Osteoblast (primary cell): ENCODE data around the gene DGKI. TPM values are rescaled to one million over a fixed set of nuclear protein-coding genes. Genes with fewer than 3 reads are reported as not detected.

ENCODE experiments used
- DNase-seq: peaks from one replicate; pipeline ENCODE4 v3.0.0; 2011; ENCODE audit warnings: low spot score, mixed read lengths; ENCODE audit not compliant: insufficient read length; ENCODE audit errors: missing footprints
- H2AFZ ChIP-seq: 2 replicates; pipeline ENCODE4 v1.6.0; 2011; ENCODE audit warnings: mild to moderate bottlenecking, low read length
- H3K27ac ChIP-seq: 2 replicates; pipeline ENCODE4 v1.5.1; 2011; ENCODE audit warnings: mild to moderate bottlenecking, low read depth, low read length, moderate library complexity
- H3K27me3 ChIP-seq: 2 replicates; pipeline ENCODE4 v1.6.0; 2012; ENCODE audit warnings: mild to moderate bottlenecking, control low read depth, inconsistent platforms, low read length, moderate library complexity; ENCODE audit not compliant: insufficient read depth
- H3K36me3 ChIP-seq: 2 replicates; pipeline ENCODE4 v1.5.1; 2011; ENCODE audit warnings: mild to moderate bottlenecking, low read length, control low read depth, moderate library complexity; ENCODE audit not compliant: insufficient read depth
- H3K4me1 ChIP-seq: 2 replicates; pipeline ENCODE4 v1.5.1; 2011; ENCODE audit warnings: mild to moderate bottlenecking, low read length, control low read depth, moderate library complexity; ENCODE audit not compliant: insufficient read depth
- H3K4me2 ChIP-seq: 2 replicates; pipeline ENCODE4 v1.6.0; 2011; ENCODE audit warnings: mild to moderate bottlenecking, low read length; ENCODE audit not compliant: insufficient read depth
- H3K4me3 ChIP-seq: fragments of 200-600 bp; sonication (generic); 3 replicates; pipeline ENCODE4 v1.5.1; 2012; ENCODE audit warnings: mild to moderate bottlenecking, low read length, inconsistent platforms; ENCODE audit not compliant: insufficient read depth
- H3K79me2 ChIP-seq: 2 replicates; pipeline ENCODE4 v1.6.0; 2012; ENCODE audit warnings: mild to moderate bottlenecking, low read length, control low read depth, inconsistent platforms; ENCODE audit not compliant: insufficient read depth
- H3K9me3 ChIP-seq: 2 replicates; pipeline ENCODE4 v1.5.1; 2011; ENCODE audit warnings: low read depth, low read length, control low read depth
- H4K20me1 ChIP-seq: 2 replicates; pipeline ENCODE4 v1.6.0; 2012; ENCODE audit warnings: mild to moderate bottlenecking, low read length, control low read depth; ENCODE audit not compliant: insufficient read depth
- total RNA-seq: library from RNA; depleted of rRNA; stranded (reverse); fragments of >200 nt; gene quantifications from 2 replicates; pipeline ENCODE4 v1.2.3, GENCODE V29; 2012
- TF ChIP-seq, protein P1 (sequence below): IDR thresholded peaks from 2 replicates; pipeline ENCODE4 v1.5.1; 2011; ENCODE audit warnings: mild to moderate bottlenecking, low read depth, low read length, moderate library complexity; ENCODE audit errors: extremely low read depth

Gene DGKI
- total RNA-seq, 1 donor: 19.2 TPM

DNA sequence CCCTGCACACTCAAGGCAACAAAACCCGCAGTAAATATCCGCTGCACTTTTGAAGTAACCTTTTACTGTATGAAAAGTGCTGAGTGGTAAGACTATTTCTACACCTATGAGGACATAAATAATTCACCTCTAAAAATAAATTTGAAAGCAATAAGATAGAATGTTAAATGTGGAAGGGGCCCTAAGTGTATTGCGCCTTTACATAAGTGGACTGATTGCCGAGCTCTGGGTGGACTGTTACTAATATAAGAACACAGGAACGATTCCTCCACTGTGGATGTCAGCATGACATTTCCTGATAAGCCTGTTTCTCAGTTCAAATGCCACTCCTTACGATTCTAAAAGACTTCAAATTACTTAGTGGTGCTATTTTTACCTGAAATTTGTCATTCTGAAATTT is 311.2 kb downstream of the DGKI start:
- DNase-seq: no peak
- Histone ChIP-seq H3K36me3 (no peaks in the 10 kb centered on the region), H2AFZ (no peak overlapping the region), H3K4me1 (peaks cover 28% of the 10 kb centered on the region), H3K4me2 (no peak overlapping the region), H3K79me2 (no peaks in the 10 kb centered on the region), H3K27me3 (no peaks in the 10 kb centered on the region), H3K9me3 (no peaks in the 10 kb centered on the region), H3K27ac (no peak overlapping the region), H4K20me1 (no peaks in the 10 kb centered on the region), H3K4me3 (no peak overlapping the region)
- TF ChIP-seq, protein P1, sequence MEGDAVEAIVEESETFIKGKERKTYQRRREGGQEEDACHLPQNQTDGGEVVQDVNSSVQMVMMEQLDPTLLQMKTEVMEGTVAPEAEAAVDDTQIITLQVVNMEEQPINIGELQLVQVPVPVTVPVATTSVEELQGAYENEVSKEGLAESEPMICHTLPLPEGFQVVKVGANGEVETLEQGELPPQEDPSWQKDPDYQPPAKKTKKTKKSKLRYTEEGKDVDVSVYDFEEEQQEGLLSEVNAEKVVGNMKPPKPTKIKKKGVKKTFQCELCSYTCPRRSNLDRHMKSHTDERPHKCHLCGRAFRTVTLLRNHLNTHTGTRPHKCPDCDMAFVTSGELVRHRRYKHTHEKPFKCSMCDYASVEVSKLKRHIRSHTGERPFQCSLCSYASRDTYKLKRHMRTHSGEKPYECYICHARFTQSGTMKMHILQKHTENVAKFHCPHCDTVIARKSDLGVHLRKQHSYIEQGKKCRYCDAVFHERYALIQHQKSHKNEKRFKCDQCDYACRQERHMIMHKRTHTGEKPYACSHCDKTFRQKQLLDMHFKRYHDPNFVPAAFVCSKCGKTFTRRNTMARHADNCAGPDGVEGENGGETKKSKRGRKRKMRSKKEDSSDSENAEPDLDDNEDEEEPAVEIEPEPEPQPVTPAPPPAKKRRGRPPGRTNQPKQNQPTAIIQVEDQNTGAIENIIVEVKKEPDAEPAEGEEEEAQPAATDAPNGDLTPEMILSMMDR: no peak

DNA sequence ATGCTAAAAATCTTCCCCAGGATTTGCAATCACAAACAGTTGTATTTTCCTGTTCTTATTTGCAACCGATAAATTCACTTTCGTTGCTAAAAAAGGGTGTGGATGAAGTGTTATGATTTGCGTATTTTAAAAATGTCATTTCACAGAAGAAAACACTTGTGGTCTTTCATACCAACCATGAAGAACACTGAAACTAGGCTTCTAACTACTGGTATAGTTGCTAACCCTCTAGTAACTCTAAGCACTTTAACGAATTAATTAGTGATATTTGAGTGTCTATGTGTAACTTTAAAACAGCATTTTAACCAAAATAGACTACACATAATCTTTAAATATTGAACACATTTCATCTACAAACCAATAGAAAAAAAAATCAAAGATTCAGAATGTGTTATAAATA is 315.1 kb downstream of the DGKI start:
- TF ChIP-seq, protein P1: no peak

DNA sequence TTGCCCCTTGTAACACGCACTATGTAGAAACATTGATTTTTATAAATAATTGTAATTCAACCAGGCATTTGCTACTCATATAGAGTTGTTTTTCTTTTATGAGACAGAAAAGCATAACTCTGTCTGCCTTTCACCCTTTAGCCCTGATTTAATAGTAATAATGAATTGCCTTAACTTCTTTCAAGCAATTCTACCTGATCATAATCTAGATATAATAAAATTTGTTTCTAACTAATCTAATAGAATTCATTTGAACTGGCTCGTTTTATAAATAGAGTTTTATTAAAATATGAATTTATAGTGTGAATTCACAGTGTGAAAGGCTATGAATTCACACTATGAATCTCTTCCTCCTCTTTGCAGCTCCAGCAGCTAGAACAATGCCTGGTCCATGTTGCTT is 319.1 kb downstream of the DGKI start:
- H3K36me3 ChIP-seq: no peaks in the 10 kb centered on the region
- H4K20me1 ChIP-seq: no peaks in the 10 kb centered on the region
- H3K27ac ChIP-seq: no peak overlapping the region
- H3K79me2 ChIP-seq: no peaks in the 10 kb centered on the region
- H3K27me3 ChIP-seq: no peaks in the 10 kb centered on the region
- H3K4me2 ChIP-seq: no peak overlapping the region
- H3K4me3 ChIP-seq: no peak overlapping the region
- no peaks in the 10 kb centered on the region for H3K9me3 ChIP-seq
- no peaks in the 10 kb centered on the region for H3K4me1 ChIP-seq
- H2AFZ ChIP-seq: no peak overlapping the region
- TF ChIP-seq, protein P1: no peak
- DNase-seq: no peak

More for the DNA sequence above, 315.1 kb downstream of the DGKI start:
- no peaks in the 10 kb centered on the region for H3K4me1 ChIP-seq
- H3K27me3 ChIP-seq: no peaks in the 10 kb centered on the region
- H3K4me3 ChIP-seq: no peak overlapping the region
- no peaks in the 10 kb centered on the region for H3K9me3 ChIP-seq
- no peak overlapping the region for H3K27ac ChIP-seq
- H3K4me2 ChIP-seq: no peak overlapping the region
- no peaks in the 10 kb centered on the region for H3K36me3 ChIP-seq
- DNase-seq: no peak
- no peak overlapping the region for H2AFZ ChIP-seq
- no peaks in the 10 kb centered on the region for H3K79me2 ChIP-seq
- H4K20me1 ChIP-seq: no peaks in the 10 kb centered on the region

DNA sequence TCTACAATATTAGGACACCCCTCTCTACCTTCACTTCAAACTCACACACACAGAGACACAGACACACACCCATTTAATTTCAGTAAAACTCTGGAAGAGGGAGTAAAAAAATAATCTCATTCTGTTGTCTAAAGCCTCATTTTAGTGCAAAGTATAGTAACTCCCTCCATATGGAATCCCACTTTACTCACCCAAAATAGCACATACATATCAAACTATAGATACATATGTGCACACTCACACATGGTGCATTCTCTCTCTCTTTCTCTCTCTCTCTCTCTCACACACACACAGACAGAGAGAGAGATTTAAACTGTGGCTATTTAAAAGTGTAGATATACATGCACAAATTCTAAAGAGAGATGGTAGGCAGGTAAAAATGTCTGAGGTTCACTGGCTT is 323.6 kb downstream of the DGKI start:
- no peak overlapping the region for H2AFZ ChIP-seq
- H3K27ac ChIP-seq: no peak overlapping the region
- no peak overlapping the region for H3K4me2 ChIP-seq
- H3K36me3 ChIP-seq: peaks cover 9% of the 10 kb centered on the region
- no peaks in the 10 kb centered on the region for H3K9me3 ChIP-seq
- no peak for DNase-seq
- H3K4me3 ChIP-seq: no peak overlapping the region
- H3K4me1 ChIP-seq: no peaks in the 10 kb centered on the region
- no peaks in the 10 kb centered on the region for H4K20me1 ChIP-seq
- H3K27me3 ChIP-seq: no peaks in the 10 kb centered on the region
- TF ChIP-seq, protein P1: no peak
- no peaks in the 10 kb centered on the region for H3K79me2 ChIP-seq
